G401.6 (cell line): Measurements from ENCODE around the gene PRDM16.

Experiments
- FAIRE-seq: peaks from 2 replicates; lab custom pipeline; 2012; peaks lifted over from hg19 to GRCh38; lab: Jason Lieb, UNC

PRDM16 gene

GRCh38 chr1:3359756-3360440 lies 290.9 kb downstream of the PRDM16 start:
- no peak for FAIRE-seq

- no peak for FAIRE-seq
Observed at GRCh38 chr1:3360646-3361257, 291.7 kb downstream of the PRDM16 start.

GRCh38 chr1:3363023-3363422 lies 294.0 kb downstream of the PRDM16 start:
- FAIRE-seq = no peak

GRCh38 chr1:3363756-3364155 lies 294.8 kb downstream of the PRDM16 start:
- no peak for FAIRE-seq

GRCh38 chr1:3364551-3364950 lies 295.5 kb downstream of the PRDM16 start:
- no peak for FAIRE-seq

- no peak for FAIRE-seq
Observed at GRCh38 chr1:3364983-3365382, 296.0 kb downstream of the PRDM16 start.

- no peak for FAIRE-seq
Observed at GRCh38 chr1:3365523-3366125, 296.6 kb downstream of the PRDM16 start.

- no peak for FAIRE-seq
Observed at GRCh38 chr1:3366126-3367051, 297.4 kb downstream of the PRDM16 start.

GRCh38 chr1:3367376-3367775 lies 298.4 kb downstream of the PRDM16 start:
- FAIRE-seq = no peak

GRCh38 chr1:3368059-3368458 lies 299.1 kb downstream of the PRDM16 start:
- no peak for FAIRE-seq

GRCh38 chr1:3368711-3369445 lies 299.9 kb downstream of the PRDM16 start:
- FAIRE-seq = no peak

GRCh38 chr1:3369446-3370076 lies 300.6 kb downstream of the PRDM16 start:
- no peak for FAIRE-seq

- no peak for FAIRE-seq
Observed at GRCh38 chr1:3370856-3371703, 302.1 kb downstream of the PRDM16 start.

- FAIRE-seq = no peak
Observed at GRCh38 chr1:3372317-3372716, 303.3 kb downstream of the PRDM16 start.

GRCh38 chr1:3373175-3373574 lies 304.2 kb downstream of the PRDM16 start:
- FAIRE-seq = no peak

GRCh38 chr1:3373700-3374405 lies 304.9 kb downstream of the PRDM16 start:
- no peak for FAIRE-seq

- no peak for FAIRE-seq
Observed at GRCh38 chr1:3375245-3375644, 306.2 kb downstream of the PRDM16 start.

- FAIRE-seq = no peak
Observed at GRCh38 chr1:3377166-3377565, 308.2 kb downstream of the PRDM16 start.

- no peak for FAIRE-seq
Observed at GRCh38 chr1:3377604-3378279, 308.7 kb downstream of the PRDM16 start.
